Activated CD4-positive, alpha-beta T cell treated with anti-CD3 and anti-CD28 coated beads, Interleukin-2, amount 50 U/mL, for 1 hour (primary cell): ENCODE results near the gene FAM98C.

ENCODE experiments used
- DNase-seq: peaks from one replicate; pipeline ENCODE4 v3.0.0-alpha.2; 2020

FAM98C gene

DNA sequence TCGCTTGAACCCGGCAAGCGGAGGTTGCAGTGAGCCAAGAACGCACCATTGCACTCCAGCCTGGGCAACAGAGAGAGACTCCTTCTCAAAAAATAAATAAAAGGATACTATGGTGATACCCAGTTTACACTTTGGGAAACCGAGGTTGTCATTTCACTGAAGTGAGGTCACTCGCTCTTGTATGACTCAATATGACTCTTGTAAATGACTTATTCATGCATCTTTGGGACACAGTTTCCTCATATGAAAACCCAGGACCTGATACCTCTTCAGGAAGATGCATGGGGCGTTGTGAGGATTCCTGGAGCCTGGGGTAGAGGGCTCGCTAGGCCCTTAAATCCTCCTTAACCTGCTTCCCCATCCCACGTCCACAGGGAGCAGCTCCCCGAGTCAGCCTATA, 24.0 kb upstream of the FAM98C start:
- no peak for DNase-seq

GRCh38 chr19:38381138-38381537, 21.8 kb upstream of the FAM98C start:
- DNase-seq: no peak

DNA sequence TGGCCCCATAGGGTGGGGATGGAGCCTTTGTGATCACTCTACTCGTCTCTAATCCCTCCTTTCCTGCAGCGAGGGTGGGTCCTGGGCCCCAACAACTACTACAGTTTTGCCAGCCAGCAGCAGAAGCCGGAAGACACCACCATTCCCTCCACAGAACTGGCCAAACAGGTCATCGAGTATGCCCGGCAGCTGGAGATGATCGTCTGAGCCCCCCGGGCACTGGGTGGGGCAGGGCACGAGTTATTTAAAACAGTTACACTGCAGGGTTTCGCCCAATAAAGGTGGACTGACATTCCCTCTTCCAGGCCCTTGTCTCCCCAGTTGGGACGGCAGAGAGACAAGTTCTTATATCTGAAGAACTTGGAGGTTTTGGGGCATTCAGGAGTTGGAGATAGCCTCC, 19.7 kb upstream of the FAM98C start:
- no peak for DNase-seq

- no peak for DNase-seq
Measured at GRCh38 chr19:38383743-38384142, 19.1 kb upstream of the FAM98C start.

DNA sequence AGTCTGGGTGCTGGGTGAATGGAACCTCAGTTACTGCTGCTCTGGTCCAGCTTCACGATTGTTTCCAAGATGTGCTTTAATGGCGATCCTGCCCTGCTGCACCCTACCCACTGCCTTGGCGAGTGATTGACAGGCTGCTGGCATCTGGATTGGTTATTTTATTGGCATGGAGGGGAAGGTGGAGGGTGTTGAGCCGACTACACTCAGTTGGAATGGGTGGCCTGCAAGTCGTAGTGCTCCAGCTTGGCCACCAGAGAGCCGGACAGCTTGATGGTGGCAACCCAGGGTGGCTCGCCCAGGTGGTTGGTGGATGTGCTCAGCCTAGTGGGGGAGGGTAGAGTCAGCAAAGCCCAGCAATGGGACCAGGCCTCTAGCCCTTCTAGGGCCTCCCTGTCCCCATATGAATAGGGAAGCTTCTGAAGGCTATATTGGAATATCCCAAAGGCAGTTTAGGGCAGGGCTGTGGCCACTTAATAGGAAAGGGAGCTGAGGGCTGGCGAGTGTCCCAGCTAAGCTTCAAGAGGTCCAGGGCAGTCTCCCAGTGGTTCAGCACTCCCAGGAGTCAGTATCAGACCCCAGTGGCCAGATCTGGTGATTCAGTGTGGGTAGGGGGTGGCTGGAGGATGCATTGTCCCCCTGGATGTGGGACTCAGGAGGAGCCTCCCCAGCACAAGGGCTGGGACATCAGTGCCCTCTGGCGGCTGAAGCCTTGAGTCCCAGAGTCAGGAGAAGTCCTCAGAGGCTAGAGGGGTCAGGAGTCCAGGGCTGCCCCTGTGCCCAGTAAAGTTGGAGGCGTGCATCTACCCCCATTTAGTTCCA, 18.5 kb upstream of the FAM98C start:
- DNase-seq: no peak

GRCh38 chr19:38385057-38385803, 17.7 kb upstream of the FAM98C start:
- DNase-seq: no peak

DNA sequence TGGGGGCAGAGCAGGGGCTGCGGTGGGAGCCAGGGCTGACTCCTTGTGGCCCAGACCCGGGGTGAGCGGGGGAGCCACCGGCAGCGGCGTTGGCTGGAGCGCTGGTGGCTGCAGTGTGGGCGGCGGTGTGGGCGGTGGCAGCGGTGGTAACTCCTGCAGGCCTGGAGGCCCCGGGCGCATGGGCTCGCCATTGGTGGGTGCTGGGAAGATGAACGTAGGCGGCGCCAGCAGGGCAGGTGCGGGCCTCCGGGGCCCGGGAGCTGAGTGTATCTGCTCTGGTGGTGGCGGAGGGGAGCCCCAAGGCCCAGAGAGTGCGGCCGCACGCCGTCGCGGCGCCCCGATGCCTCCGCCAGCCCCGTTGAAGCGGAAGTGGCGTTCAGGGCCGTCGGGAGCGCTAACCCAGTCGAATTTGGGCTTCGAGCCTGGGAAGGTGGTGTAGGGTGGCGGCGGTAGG, 17.1 kb upstream of the FAM98C start:
- no peak for DNase-seq

DNA sequence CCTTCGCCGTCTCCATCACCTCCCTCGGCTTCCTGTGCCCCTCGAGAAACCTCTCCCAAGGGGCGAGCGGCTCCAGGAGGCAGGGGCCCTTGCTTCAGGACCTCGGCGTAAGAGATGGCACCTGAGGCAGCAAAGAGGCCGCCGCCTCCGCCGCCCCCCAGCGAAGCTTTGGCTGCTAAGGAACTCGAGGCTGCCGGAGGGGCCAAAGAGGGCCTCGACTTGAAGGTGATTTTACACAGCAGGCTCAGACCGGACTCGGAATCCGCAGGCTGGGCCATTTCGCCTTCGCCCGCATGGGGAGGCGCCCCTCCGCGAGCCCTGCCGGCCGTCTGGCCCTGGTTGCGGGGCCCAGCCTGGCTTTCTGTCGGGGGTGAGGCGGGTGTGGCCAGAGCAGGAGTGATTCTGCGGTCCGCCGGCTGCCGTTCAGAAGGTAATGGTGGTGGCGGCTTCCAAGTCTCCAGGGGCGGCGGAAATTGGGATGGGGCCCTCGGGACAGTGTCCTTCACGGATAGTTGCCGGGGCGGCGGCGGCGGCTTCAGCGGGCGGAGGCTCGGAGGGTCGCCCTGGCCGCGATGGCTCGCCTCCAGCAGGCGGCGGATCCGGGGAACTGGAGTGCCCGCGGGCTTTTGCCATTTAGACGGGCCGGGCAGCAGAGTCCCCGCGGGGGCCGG, 16.5 kb upstream of the FAM98C start:
- no peak for DNase-seq

DNA sequence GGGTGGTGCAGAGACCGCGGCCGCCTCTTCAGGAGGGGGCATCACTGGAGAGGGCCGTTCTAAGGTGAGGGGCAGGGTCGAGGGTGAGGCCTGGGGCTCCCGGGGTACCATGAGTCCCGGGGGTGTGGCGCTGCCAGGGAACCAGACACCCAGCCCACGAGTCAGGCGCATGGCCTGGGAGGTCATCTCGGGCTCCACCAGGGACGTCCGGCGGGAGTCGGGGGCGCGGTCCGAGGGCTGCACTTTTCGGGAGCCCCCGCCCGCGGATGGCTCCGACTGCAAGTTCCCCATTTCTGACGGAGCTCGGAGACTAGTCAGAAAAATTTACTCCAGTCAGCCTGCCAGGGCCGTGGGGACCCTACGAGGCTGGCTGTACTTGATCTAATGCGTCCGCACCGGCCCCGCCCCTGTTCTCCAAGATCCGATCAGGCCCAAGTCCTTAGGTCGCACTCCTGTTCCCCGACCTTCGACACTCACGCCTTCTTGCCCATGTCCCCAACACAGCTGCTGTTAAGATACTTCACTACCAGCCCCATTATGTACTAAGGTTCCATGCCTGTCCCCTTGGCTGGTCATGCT, 15.8 kb upstream of the FAM98C start:
- no peak for DNase-seq

- DNase-seq: peak; percentile 77
Measured at GRCh38 chr19:38387550-38388348, 15.1 kb upstream of the FAM98C start, which contains the start of gene GGN. GGN (minus strand) TSS chr19:38388034; CDS start chr19:38387261, 773 bp downstream.

GRCh38 chr19:38388349-38389100, 14.4 kb upstream of the FAM98C start, which contains the start of gene SPRED3:
SPRED3 (plus strand) TSS chr19:38388697; CDS start chr19:38390303, 1,606 bp downstream.
- no peak for DNase-seq

- DNase-seq: no peak
Measured at GRCh38 chr19:38389101-38389925, 13.6 kb upstream of the FAM98C start.

DNA sequence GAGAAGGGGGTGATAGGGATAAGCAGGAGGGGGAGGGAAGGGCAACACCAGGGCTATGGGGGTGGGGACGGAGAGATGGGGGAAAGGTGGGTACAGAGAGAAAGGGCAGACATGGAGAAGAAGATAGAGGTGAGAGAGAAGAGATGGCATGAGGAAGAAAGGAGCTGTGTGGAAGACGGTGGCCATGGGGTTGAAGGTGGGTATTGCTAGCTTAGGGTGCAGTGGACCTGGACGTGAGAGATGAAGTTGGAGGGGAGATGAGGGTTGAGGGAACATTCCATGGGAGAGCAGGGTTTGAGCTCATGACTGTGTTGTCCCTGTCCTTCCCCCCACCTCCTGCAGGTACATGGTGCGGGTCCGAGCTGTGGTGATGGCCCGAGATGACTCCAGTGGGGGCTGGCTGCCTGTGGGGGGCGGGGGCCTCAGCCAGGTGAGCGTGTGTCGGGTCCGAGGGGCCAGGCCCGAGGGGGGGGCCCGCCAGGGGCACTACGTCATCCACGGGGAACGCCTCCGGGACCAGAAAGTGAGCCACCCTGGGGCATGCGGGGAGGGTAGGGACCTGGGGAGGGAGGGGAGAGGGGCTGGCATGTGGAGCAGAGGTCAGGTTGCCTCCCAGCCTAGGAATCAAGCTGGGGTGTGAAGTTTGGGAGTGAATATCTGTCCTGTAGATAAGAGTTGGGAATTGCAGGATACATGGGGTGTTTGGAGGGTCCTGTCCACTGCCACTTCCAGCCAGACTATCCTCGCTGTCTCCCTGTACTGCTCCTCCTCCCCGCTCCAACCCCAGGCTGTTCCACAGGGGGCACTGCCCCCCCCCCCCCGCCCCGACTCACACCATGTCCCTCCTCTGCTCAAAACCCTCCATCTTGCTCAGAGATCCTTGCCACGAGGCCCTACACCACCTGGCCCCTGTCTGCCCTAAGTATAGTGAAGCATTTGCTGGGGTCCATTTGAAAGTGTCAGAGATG, 12.7 kb upstream of the FAM98C start:
- DNase-seq: no peak

- DNase-seq: no peak
Measured at GRCh38 chr19:38391911-38392464, 10.9 kb upstream of the FAM98C start.

- DNase-seq: no peak
Measured at GRCh38 chr19:38392707-38393308, 10.1 kb upstream of the FAM98C start.

- DNase-seq: peak; percentile 64
Measured at GRCh38 chr19:38394488-38394887, 8.4 kb upstream of the FAM98C start.

DNA sequence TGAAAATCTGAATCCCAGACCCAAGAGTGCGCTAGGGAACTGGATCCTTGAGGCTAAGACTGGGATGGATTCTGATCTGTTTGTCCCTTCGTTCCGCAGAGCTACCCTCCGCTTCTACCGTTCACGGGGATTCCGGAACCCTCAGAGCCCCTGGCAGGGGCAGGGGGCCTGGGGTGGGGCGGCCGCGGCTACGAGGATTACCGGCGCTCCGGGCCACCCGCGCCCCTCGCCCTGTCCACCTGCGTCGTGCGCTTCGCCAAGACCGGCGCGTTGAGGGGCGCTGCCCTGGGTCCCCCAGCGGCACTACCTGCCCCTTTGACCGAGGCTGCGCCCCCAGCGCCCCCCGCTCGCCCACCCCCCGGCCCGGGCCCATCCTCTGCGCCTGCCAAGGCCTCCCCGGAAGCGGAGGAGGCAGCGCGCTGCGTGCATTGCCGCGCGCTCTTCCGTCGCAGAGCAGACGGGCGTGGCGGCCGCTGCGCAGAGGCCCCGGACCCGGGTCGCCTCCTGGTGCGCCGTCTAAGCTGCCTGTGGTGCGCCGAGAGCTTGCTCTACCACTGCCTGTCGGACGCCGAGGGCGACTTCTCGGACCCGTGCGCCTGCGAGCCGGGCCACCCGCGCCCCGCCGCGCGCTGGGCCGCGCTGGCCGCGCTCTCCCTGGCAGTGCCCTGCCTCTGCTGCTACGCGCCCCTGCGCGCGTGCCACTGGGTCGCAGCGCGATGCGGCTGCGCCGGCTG, 7.3 kb upstream of the FAM98C start:
- DNase-seq: peak; percentile 39

DNA sequence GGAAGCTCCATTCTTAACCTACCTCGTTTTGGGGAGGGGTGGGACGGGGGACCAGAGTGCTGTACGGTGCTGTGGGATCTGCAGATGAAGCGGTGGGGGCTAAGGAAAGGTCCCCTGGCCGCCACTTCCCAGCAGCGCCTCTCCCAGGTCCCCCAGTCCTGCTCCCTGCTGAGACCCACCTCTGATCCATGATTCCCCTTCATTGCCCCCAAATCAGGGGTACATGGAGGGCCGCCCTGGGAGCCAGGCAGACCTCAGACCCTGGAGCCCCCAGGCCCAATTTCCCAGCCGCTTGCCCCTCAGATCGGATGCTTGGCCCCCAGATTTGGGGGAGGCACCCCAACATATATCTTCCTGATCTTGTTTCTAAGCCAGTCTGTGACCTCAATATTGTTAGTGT, 3.8 kb upstream of the FAM98C start:
- no peak for DNase-seq
